HFF-Myc (cell line): ENCODE data around the gene PRMT7.
A peak's percentile ranks its signal among the peaks of the same experiment; 100 is the strongest.

Experiments used
- DNase-seq: peaks from one replicate; pipeline ENCODE4 v3.0.0-alpha.2; 2011; ENCODE audit warnings: low read depth; ENCODE audit errors: extremely low read depth
- H3K4me3 ChIP-seq: replicated peaks from 2 replicates; pipeline ENCODE4 v1.5.1; 2011; ENCODE audit warnings: low read depth, mild to moderate bottlenecking, control low read depth, low read length
- CTCF ChIP-seq: IDR thresholded peaks from 2 replicates; pipeline ENCODE4 v1.5.1; 2012; ENCODE audit warnings: mild to moderate bottlenecking, low read depth, low read length, control low read depth; ENCODE audit errors: missing control alignments

Gene PRMT7

GRCh38 chr16:68310774-68311511 is at the start of gene PRMT7, which contains the start of gene SLC7A6OS:
Gene PRMT7 (plus strand): TSS chr16:68311019. CDS start chr16:68315980, 4,961 bp downstream.
Gene SLC7A6OS (minus strand): TSS chr16:68310946. CDS start chr16:68310926, 20 bp downstream.
- H3K4me3 ChIP-seq = peak within 1 kb of the TSS; percentile 85
- no peak for TF ChIP-seq CTCF
- peak; percentile 71 for DNase-seq

- TF ChIP-seq CTCF = no peak
- peak overlapping the region; percentile 92 for H3K4me3 ChIP-seq
- DNase-seq = no peak
Observed at GRCh38 chr16:68263559-68264127, 47.2 kb upstream of the PRMT7 start.

- no peak for DNase-seq
- H3K4me3 ChIP-seq = peak within 1 kb of the TSS; percentile 92
- peak; percentile 71 for TF ChIP-seq CTCF
Observed at GRCh38 chr16:68264128-68265077, 46.4 kb upstream of the PRMT7 start, which contains the start of gene SLC7A6. Gene SLC7A6 (plus strand): TSS chr16:68264526. CDS start chr16:68274727, 10,201 bp downstream.

GRCh38 chr16:68265078-68265920 is 45.5 kb upstream of the PRMT7 start:
- peak overlapping the region; percentile 92 for H3K4me3 ChIP-seq
- TF ChIP-seq CTCF = no peak
- DNase-seq = no peak

GRCh38 chr16:68267612-68268405 is 43.0 kb upstream of the PRMT7 start:
- no peak overlapping the region for H3K4me3 ChIP-seq
- DNase-seq = no peak
- TF ChIP-seq CTCF = no peak
